IMR-90 (cell line): Measurements from ENCODE around the gene STOML1. TPM values are rescaled to one million over a fixed set of nuclear protein-coding genes. Genes with fewer than 3 reads are reported as not detected.

Experiments used
- ATAC-seq: fragments of 200-7000 bp; cut with Tn5 transposase; 2 replicates; pipeline ENCODE4 v1.9.1; 2020; ENCODE audit warnings: low read depth, mild to moderate bottlenecking, moderate library complexity
- BruUV-seq: library from RNA; stranded (reverse); fragments of 400-500 nt; replicated peaks from 2 replicates; lab custom pipeline; 2021; lab: Mats Ljungman, UMichigan
- CTCF ChIA-PET: fragments of 300-600 bp; formaldehyde crosslinking; extraction: SDS; loops from one replicate; lab custom pipeline; 2021; ENCODE audit warnings: antibody characterized with exemption; lab: Yijun Ruan, JAX
- POLR2A ChIA-PET: fragments of 300-600 bp; sonication (Branson Sonifier 250); formaldehyde crosslinking; loops from one replicate; lab custom pipeline; 2022; ENCODE audit warnings: antibody characterized with exemption; ENCODE audit not compliant: unreplicated experiment; lab: Charles Lee
- DNase-seq: peaks from one replicate; pipeline ENCODE4 v3.0.0; 2013
- H2AFZ ChIP-seq: replicated peaks from 2 replicates; pipeline ENCODE3; 2013; ENCODE audit warnings: low read length, mild to moderate bottlenecking; ENCODE audit not compliant: poor library complexity
- H2AK5ac ChIP-seq: 2 replicates; pipeline ENCODE4 v1.6.1; 2013; ENCODE audit warnings: low read depth, low read length, inconsistent platforms
- H2AK9ac ChIP-seq: replicated peaks from 2 replicates; pipeline ENCODE3; 2013; ENCODE audit warnings: mild to moderate bottlenecking, low read depth, low read length, moderate library complexity; ENCODE audit not compliant: poor library complexity
- H2BK120ac ChIP-seq: 2 replicates; pipeline ENCODE4 v1.6.1; 2013; ENCODE audit warnings: low read depth, low read length, inconsistent platforms
- H2BK15ac ChIP-seq: 3 replicates; pipeline ENCODE4 v1.6.1; 2013; ENCODE audit warnings: low read depth, low read length, inconsistent platforms
- H2BK20ac ChIP-seq: 2 replicates; pipeline ENCODE4 v1.6.1; 2013; ENCODE audit warnings: low read depth, mild to moderate bottlenecking, inconsistent platforms, low read length, moderate library complexity
- H2BK5ac ChIP-seq: 2 replicates; pipeline ENCODE4 v1.6.1; 2013; ENCODE audit warnings: mild to moderate bottlenecking, low read depth, low read length, inconsistent platforms; ENCODE audit not compliant: poor library complexity, severe bottlenecking
- H3K14ac ChIP-seq: replicated peaks from 2 replicates; pipeline ENCODE4 v1.6.1; 2013; ENCODE audit warnings: low read depth, low read length, inconsistent platforms
- H3K18ac ChIP-seq: 2 replicates; pipeline ENCODE4 v1.6.1; 2013; ENCODE audit warnings: low read depth, low read length, control low read depth
- H3K23ac ChIP-seq: 2 replicates; pipeline ENCODE4 v1.6.1; 2013; ENCODE audit warnings: low read depth, low read length, inconsistent platforms
- H3K27ac ChIP-seq: 2 replicates; pipeline ENCODE4 v1.5.1; 2013; ENCODE audit warnings: mild to moderate bottlenecking, control low read depth, low read length; ENCODE audit not compliant: insufficient read depth
- H3K27me3 ChIP-seq: 2 replicates; pipeline ENCODE4 v1.6.1; 2013; ENCODE audit warnings: low read length; ENCODE audit not compliant: control insufficient read depth, insufficient read depth
- H3K36me3 ChIP-seq: 2 replicates; pipeline ENCODE4 v1.6.1; 2013; ENCODE audit warnings: low read length, mixed read lengths; ENCODE audit not compliant: control insufficient read depth, insufficient read depth
- H3K4ac ChIP-seq: 2 replicates; pipeline ENCODE4 v1.6.1; 2013; ENCODE audit warnings: low read depth, low read length, inconsistent platforms
- H3K4me1 ChIP-seq: 2 replicates; pipeline ENCODE4 v1.6.1; 2013; ENCODE audit warnings: low read length, mixed read lengths; ENCODE audit not compliant: control insufficient read depth, insufficient read depth
- H3K4me2 ChIP-seq: 2 replicates; pipeline ENCODE4 v1.6.1; 2013; ENCODE audit warnings: low read depth, mild to moderate bottlenecking, control low read depth, low read length, moderate library complexity
- H3K4me3 ChIP-seq: 2 replicates; pipeline ENCODE4 v1.5.1; 2013; ENCODE audit warnings: low read depth, mild to moderate bottlenecking, control low read depth, low read length, moderate library complexity; ENCODE audit not compliant: insufficient read depth
- H3K56ac ChIP-seq: 2 replicates; pipeline ENCODE4 v1.6.1; 2013; ENCODE audit warnings: low read length, inconsistent platforms; ENCODE audit not compliant: insufficient read depth; ENCODE audit errors: extremely low read depth
- H3K79me1 ChIP-seq, 2 experiments: 2 replicates each; pipeline ENCODE4 v1.6.1; 2013; ENCODE audit warnings: low read length in 2 of 2, inconsistent platforms in 1 of 2, low read depth in 1 of 2
- H3K9ac ChIP-seq: 2 replicates; pipeline ENCODE4 v1.6.1; 2013; ENCODE audit warnings: low read depth, low read length, control low read depth
- H3K9me1 ChIP-seq: 2 replicates; pipeline ENCODE4 v1.6.1; 2013; ENCODE audit warnings: low read length, inconsistent platforms; ENCODE audit not compliant: insufficient read depth
- H3K9me3 ChIP-seq: 2 replicates; pipeline ENCODE4 v1.6.1; 2013; ENCODE audit warnings: low read length; ENCODE audit not compliant: control insufficient read depth, insufficient read depth
- H4K20me1 ChIP-seq: 2 replicates; pipeline ENCODE4 v1.6.1; 2013; ENCODE audit warnings: low read length, inconsistent platforms; ENCODE audit not compliant: insufficient read depth
- H4K5ac ChIP-seq: 2 replicates; pipeline ENCODE4 v1.6.1; 2013; ENCODE audit warnings: mild to moderate bottlenecking, low read depth, low read length, control low read depth
- H4K8ac ChIP-seq, 2 experiments: 2 replicates each; pipeline ENCODE4 v1.6.1; 2013; ENCODE audit warnings: low read depth in 2 of 2, low read length in 2 of 2, control low read depth in 1 of 2, inconsistent platforms in 1 of 2
- H4K91ac ChIP-seq: 2 replicates; pipeline ENCODE4 v1.6.1; 2013; ENCODE audit warnings: low read depth, low read length, inconsistent platforms; ENCODE audit not compliant: insufficient read depth
- BHLHE40 ChIP-seq: fragments of 150-350 bp; IDR thresholded peaks from 2 replicates; pipeline ENCODE4 v1.6.1; 2016; ENCODE audit warnings: mild to moderate bottlenecking, low read depth, low read length
- CEBPB ChIP-seq: IDR thresholded peaks from 2 replicates; pipeline ENCODE4 v1.6.1; 2012; ENCODE audit warnings: low read depth, low read length, improper control_type of control experiment
- CHD1 ChIP-seq: IDR thresholded peaks from 2 replicates; pipeline ENCODE4 v1.6.1; 2012; ENCODE audit warnings: low read depth, low read length, improper control_type of control experiment
- FOS ChIP-seq: fragments of 150-350 bp; IDR thresholded peaks from 2 replicates; pipeline ENCODE4 v1.6.1; 2016; ENCODE audit warnings: low read depth, low read length
- MAFK ChIP-seq: IDR thresholded peaks from 2 replicates; pipeline ENCODE4 v1.6.1; 2012; ENCODE audit warnings: low read depth, low read length, improper control_type of control experiment
- MAZ ChIP-seq: IDR thresholded peaks from 2 replicates; pipeline ENCODE4 v1.6.1; 2012; ENCODE audit warnings: low read depth, mild to moderate bottlenecking, low read length, improper control_type of control experiment, moderate library complexity, borderline replicate concordance
- MXI1 ChIP-seq: IDR thresholded peaks from 2 replicates; pipeline ENCODE4 v1.6.1; 2012; ENCODE audit warnings: low read depth, mild to moderate bottlenecking, low read length, moderate library complexity, borderline replicate concordance
- NFE2L2 ChIP-seq: fragments of 150-350 bp; IDR thresholded peaks from 2 replicates; pipeline ENCODE4 v1.6.1; 2016; ENCODE audit warnings: low read depth, mild to moderate bottlenecking, low read length
- RAD21 ChIP-seq: IDR thresholded peaks from 2 replicates; pipeline ENCODE4 v1.6.1; 2012; ENCODE audit warnings: low read length, improper control_type of control experiment
- RCOR1 ChIP-seq: IDR thresholded peaks from 2 replicates; pipeline ENCODE4 v1.6.1; 2012; ENCODE audit warnings: mild to moderate bottlenecking, low read length, improper control_type of control experiment; ENCODE audit not compliant: insufficient replicate concordance
- RFX5 ChIP-seq: IDR thresholded peaks from 2 replicates; pipeline ENCODE4 v1.8.0; 2012; ENCODE audit warnings: low read depth, mild to moderate bottlenecking, low read length, moderate library complexity
- SMC3 ChIP-seq: fragments of 150-350 bp; IDR thresholded peaks from 2 replicates; pipeline ENCODE4 v1.6.1; 2016; ENCODE audit warnings: low read depth, mild to moderate bottlenecking, antibody characterized with exemption, low read length, moderate library complexity
- USF2 ChIP-seq: fragments of 150-350 bp; IDR thresholded peaks from 2 replicates; pipeline ENCODE4 v1.6.1; 2017; ENCODE audit warnings: mild to moderate bottlenecking, antibody characterized with exemption, low read length, low read depth
- WGBS, 2 experiments: methylation state at CpG; one replicate each; pipeline versions ENCODE4 v1.1.5 to v1.1.7; 2013; ENCODE audit warnings: missing lambda C conversion rate in 2 of 2; ENCODE audit not compliant: insufficient read length in 1 of 2; ENCODE audit errors: extremely low coverage in 2 of 2; 5-methylcytosine and 5-hydroxymethylcytosine counted together
- dilution Hi-C: fragments of 300-500 bp; cut with HindIII; formaldehyde crosslinking; loops from one replicate; pipeline ENCODE4 v1.14.3; 2018; ENCODE audit warnings: low sequenced_read_pairs; ENCODE audit not compliant: unreplicated experiment
- in situ Hi-C: fragments of 300-500 bp; cut with MboI; formaldehyde crosslinking; loops from 3 replicates; pipeline ENCODE4 v1.14.3; 2019; ENCODE audit warnings: low sequenced_read_pairs, inconsistent platforms, mixed read lengths
- intact Hi-C: fragments of 100-400 bp; cut with micrococcal nuclease; formaldehyde crosslinking; loops from 2 replicates; pipeline ENCODE4 v1.10.0; 2022
- polyA plus RNA-seq, 3 experiments: library from polyadenylated mRNA; depleted of rRNA; stranded (reverse); fragments of >200 nt; gene quantifications; 2 replicates each; pipeline ENCODE4 v1.2.3, GENCODE V29; 2012; ENCODE audit warnings: low replicate concordance in 1 of 3
- total RNA-seq: library from RNA; depleted of rRNA; stranded (reverse); fragments of >200 nt; gene quantifications from 2 replicates; pipeline ENCODE4 v1.2.3, GENCODE V29; 2012
- TF ChIP-seq, protein P1 (sequence below): fragments of 150-350 bp; IDR thresholded peaks from 2 replicates; pipeline ENCODE4 v1.6.1; 2016; ENCODE audit warnings: low read depth, mild to moderate bottlenecking, low read length, moderate library complexity, borderline replicate concordance

The STOML1 gene
- total and polyA plus RNA-seq, 2 of the 4 experiments (the other 2 are of a cell fraction) = 11.8 to 21.2 TPM

DNA sequence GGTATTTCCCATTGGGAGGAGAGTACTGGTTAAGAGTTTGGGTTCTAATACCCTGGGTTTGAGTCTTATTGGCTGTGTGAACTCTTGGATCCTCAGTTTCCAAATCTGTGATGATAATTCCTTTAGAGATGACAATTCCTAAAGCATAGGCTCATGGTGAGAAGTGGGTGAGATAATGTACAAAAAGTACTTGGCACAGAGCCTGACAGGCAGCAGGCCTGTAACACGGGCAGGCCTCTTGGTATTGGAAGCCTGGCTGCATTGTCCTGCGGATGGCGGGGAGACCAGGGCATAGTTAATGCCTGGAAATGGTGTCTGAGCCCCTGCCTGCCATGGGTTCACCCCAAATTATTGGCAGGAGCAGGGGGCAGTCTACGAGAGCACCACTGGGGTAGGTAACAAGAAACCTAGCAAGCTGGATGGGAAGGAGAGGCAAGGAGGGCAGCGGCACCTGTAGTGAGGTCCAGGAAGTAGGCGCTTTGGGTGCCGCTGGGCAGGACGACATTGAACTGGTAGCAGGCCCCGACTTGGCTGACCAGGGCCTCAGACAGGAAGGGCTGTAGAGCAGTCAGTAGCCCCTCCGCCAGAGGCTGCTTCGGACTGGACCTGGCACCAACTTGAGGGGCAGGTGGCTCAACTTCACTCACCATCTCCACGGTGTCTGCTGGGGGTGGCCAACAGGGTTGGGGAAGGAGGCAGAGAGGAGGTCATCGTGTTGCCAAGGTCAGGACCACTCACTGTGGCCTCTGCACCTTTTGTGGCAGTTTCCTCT lies 7.7 kb downstream of the STOML1 start:
- Histone ChIP-seq H4K8ac (peak overlapping the region in 1 of 2 experiments; percentile 94; a peak in 1 of 4 replicates), H2AFZ (peak overlapping the region; percentile 6), H3K4me2 (no peak overlapping the region), H3K18ac (peak overlapping the region; percentile 31), H3K4ac (peak overlapping the region; percentile 95), H3K36me3 (no peaks in the 10 kb centered on the region), H2AK9ac (peak overlapping the region; percentile 84), H3K9ac (no peak overlapping the region), H2BK5ac (peak overlapping the region; percentile 97), H3K4me3 (no peak overlapping the region), H2BK20ac (peak overlapping the region; percentile 96), H3K9me1 (peaks cover 38% of the 10 kb centered on the region), H3K23ac (no peak overlapping the region), H4K20me1 (no peaks in the 10 kb centered on the region), H2BK15ac (peak overlapping the region; percentile 23; the same call in 1 of the 3 replicates), H4K91ac (peak overlapping the region; percentile 42), H3K79me1 (peaks cover 0 to 24% of the 10 kb centered on the region in 2 experiments; a peak in 2 of 4 replicates), H3K27me3 (no peaks in the 10 kb centered on the region), H2AK5ac (peak overlapping the region; percentile 96), H2BK120ac (peak overlapping the region; percentile 83), H4K5ac (peak overlapping the region; percentile 92; the same call in 1 of the 2 replicates), H3K4me1 (peaks cover 52% of the 10 kb centered on the region), H3K27ac (no peak overlapping the region), H3K14ac (no peak overlapping the region), H3K9me3 (no peaks in the 10 kb centered on the region), H3K56ac (no peak overlapping the region)
- DNase-seq (no peak), ATAC-seq (no peak)
- in situ Hi-C loops (no loop called here), dilution Hi-C loops (no loop called here), intact Hi-C loops (no loop called here)
- WGBS, 2 experiments = 69% methylated on average over 4 of the region's 13 CpGs; no CpG with 5 or more reads in 1 of the 2 experiments
- CTCF ChIA-PET = no interaction called here
- BruUV-seq = no TSS peak
- TF ChIP-seq, protein P1, sequence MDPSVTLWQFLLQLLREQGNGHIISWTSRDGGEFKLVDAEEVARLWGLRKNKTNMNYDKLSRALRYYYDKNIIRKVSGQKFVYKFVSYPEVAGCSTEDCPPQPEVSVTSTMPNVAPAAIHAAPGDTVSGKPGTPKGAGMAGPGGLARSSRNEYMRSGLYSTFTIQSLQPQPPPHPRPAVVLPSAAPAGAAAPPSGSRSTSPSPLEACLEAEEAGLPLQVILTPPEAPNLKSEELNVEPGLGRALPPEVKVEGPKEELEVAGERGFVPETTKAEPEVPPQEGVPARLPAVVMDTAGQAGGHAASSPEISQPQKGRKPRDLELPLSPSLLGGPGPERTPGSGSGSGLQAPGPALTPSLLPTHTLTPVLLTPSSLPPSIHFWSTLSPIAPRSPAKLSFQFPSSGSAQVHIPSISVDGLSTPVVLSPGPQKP = no peak
- TF ChIP-seq FOS (no peak), MXI1 (no peak), MAFK (no peak), RAD21 (no peak), SMC3 (no peak), BHLHE40 (no peak), CEBPB (no peak), MAZ (no peak), RCOR1 (no peak), RFX5 (no peak), CHD1 (no peak), USF2 (no peak), NFE2L2 (no peak)
- POLR2A ChIA-PET = interaction anchor here (1.6 kb wide), 1 partner anchor 10 kb away, joined by 5 read pairs; the partner anchor contains the start of gene PML
